22Rv1 (cell line): ENCODE results near the gene LAMTOR2.

Source experiments
- ZFX ChIP-seq: fragments of 450-650 bp; IDR thresholded peaks from 2 replicates; pipeline ENCODE4 v1.6.1; 2017; ENCODE audit warnings: antibody characterized with exemption, borderline replicate concordance
- TF ChIP-seq, protein P1 (sequence below): fragments of 450-650 bp; IDR thresholded peaks from 2 replicates; pipeline ENCODE4 v1.5.1; 2017; ENCODE audit warnings: mild to moderate bottlenecking

DNA sequence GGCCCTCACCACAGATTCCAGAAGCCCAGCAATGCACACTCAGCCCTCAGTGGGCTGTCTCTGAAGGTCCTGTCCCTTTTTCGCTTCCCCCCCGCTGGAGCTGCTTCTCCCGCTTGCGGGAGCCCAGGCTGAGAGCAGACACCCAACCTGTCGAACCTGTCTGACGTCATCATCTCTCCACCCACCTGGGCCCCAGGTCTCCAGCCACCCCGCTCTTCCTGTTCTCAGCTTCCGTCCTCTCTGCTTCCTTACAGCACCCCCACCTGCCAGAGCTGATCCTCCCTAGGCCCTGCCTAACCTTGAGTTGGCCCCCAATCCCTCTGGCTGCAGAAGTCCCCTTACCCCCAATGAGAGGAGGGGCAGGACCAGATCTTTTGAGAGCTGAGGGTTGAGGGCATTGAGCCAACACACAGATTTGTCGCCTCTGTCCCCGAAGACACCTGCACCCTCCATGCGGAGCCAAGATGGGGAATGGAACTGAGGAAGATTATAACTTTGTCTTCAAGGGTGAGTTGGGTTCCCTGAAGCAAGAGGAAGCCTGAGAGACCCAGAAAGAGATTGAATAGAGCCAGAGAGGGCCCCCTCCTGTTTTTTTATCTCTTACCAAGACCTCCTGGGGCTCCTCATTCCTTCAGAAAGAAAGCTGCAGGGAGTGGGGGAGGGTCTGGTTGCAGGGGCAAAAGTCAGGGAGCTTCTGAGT lies 6.5 kb downstream of the LAMTOR2 start, which contains the start of gene RAB25:
- TF ChIP-seq, protein P1, sequence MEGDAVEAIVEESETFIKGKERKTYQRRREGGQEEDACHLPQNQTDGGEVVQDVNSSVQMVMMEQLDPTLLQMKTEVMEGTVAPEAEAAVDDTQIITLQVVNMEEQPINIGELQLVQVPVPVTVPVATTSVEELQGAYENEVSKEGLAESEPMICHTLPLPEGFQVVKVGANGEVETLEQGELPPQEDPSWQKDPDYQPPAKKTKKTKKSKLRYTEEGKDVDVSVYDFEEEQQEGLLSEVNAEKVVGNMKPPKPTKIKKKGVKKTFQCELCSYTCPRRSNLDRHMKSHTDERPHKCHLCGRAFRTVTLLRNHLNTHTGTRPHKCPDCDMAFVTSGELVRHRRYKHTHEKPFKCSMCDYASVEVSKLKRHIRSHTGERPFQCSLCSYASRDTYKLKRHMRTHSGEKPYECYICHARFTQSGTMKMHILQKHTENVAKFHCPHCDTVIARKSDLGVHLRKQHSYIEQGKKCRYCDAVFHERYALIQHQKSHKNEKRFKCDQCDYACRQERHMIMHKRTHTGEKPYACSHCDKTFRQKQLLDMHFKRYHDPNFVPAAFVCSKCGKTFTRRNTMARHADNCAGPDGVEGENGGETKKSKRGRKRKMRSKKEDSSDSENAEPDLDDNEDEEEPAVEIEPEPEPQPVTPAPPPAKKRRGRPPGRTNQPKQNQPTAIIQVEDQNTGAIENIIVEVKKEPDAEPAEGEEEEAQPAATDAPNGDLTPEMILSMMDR = no peak
- no peak for TF ChIP-seq ZFX
